Smooth muscle cell (in vitro differentiated cells): ENCODE measurements around the gene KLHL30. TPM values are rescaled to one million over a fixed set of nuclear protein-coding genes. Genes with fewer than 3 reads are reported as not detected.

Source experiments
- DNase-seq: peaks from one replicate; lab custom pipeline; 2025; ENCODE audit not compliant: unreplicated experiment; lab: John Stamatoyannopoulos, UW
- H2AFZ ChIP-seq: fragments of 200-600 bp; sonication (generic); 2 replicates; pipeline ENCODE4 v1.6.0; 2016; ENCODE audit warnings: antibody characterized with exemption, low read depth, mild to moderate bottlenecking
- H3F3A ChIP-seq: fragments of 200-600 bp; sonication (generic); 2 replicates; pipeline ENCODE4 v1.6.0; 2017; ENCODE audit warnings: antibody characterized with exemption, low read depth
- H3K27ac ChIP-seq: fragments of 200-600 bp; sonication (generic); 2 replicates; pipeline ENCODE4 v1.5.1; 2016; ENCODE audit warnings: low read depth, mild to moderate bottlenecking
- H3K27me3 ChIP-seq: fragments of 200-600 bp; sonication (generic); 2 replicates; pipeline ENCODE4 v1.6.1; 2016; ENCODE audit warnings: low read depth, mild to moderate bottlenecking
- H3K36me3 ChIP-seq: fragments of 200-600 bp; sonication (generic); 2 replicates; pipeline ENCODE4 v1.5.1; 2016; ENCODE audit warnings: low read depth
- H3K4me1 ChIP-seq: fragments of 200-600 bp; sonication (generic); 2 replicates; pipeline ENCODE4 v1.5.1; 2016; ENCODE audit warnings: low read depth
- H3K4me2 ChIP-seq: fragments of 200-600 bp; sonication (generic); 2 replicates; pipeline ENCODE4 v1.6.0; 2016; ENCODE audit warnings: mild to moderate bottlenecking
- H3K4me3 ChIP-seq: fragments of 200-600 bp; sonication (generic); 2 replicates; pipeline ENCODE4 v1.5.1; 2016; ENCODE audit warnings: mild to moderate bottlenecking
- H3K79me2 ChIP-seq: fragments of 200-600 bp; sonication (generic); 2 replicates; pipeline ENCODE4 v1.6.0; 2016; ENCODE audit warnings: low read depth, mild to moderate bottlenecking
- H3K9ac ChIP-seq: fragments of 200-600 bp; sonication (generic); 2 replicates; pipeline ENCODE4 v1.6.0; 2016; ENCODE audit warnings: low read depth
- H3K9me3 ChIP-seq: fragments of 200-600 bp; sonication (generic); replicated peaks from 2 replicates; pipeline ENCODE4 v1.5.1; 2016; ENCODE audit warnings: low read depth
- H4K20me1 ChIP-seq: fragments of 200-600 bp; sonication (generic); 2 replicates; pipeline ENCODE4 v1.6.0; 2016; ENCODE audit warnings: low read depth
- WGBS: methylation state at CpG from one replicate; pipeline ENCODE4 v1.1.7; 2016; ENCODE audit warnings: low lambda C conversion rate; 5-methylcytosine and 5-hydroxymethylcytosine counted together
- polyA plus RNA-seq: library from polyadenylated mRNA; unstranded; fragments of >200 nt; fragmentation: Nextera tagmentation; extraction: Ambion mirVana; gene quantifications from 2 replicates; pipeline ENCODE4 v1.2.1, GENCODE V29; 2016
- total RNA-seq: library from RNA; depleted of rRNA; stranded (reverse); fragments of >200 nt; gene quantifications from 2 replicates; pipeline ENCODE4 v1.2.3, GENCODE V29; 2014
- TF ChIP-seq, protein P1 (sequence below): fragments of 200-600 bp; sonication (generic); IDR thresholded peaks from 2 replicates; pipeline ENCODE4 v1.5.1; 2017; ENCODE audit warnings: borderline replicate concordance, mild to moderate bottlenecking, antibody characterized with exemption; ENCODE audit not compliant: insufficient read depth, poor library complexity, severe bottlenecking

KLHL30 gene
- total and polyA plus RNA-seq, 2 experiments from 2014 or later = 0.31 TPM; not detected in 1

DNA sequence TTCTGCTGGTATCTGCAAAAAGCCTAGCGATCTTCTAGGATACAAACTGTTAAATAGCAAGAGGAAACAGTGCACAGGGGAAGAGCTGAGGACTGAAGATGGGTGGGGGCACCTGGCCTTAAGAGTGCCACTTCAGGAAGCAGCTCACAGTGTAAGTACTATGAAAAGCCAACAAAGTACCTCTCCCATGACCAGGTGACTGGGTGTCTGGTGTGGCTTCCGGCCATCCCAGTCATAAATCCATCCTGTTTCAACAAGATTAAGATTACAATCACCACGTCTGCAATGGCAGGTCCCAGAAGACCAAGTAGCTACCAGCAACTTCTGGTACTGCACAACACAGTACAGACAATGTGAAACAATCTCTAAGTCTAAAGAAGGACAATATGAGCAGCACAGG is 36.2 kb downstream of the KLHL30 start:
- TF ChIP-seq, protein P1, sequence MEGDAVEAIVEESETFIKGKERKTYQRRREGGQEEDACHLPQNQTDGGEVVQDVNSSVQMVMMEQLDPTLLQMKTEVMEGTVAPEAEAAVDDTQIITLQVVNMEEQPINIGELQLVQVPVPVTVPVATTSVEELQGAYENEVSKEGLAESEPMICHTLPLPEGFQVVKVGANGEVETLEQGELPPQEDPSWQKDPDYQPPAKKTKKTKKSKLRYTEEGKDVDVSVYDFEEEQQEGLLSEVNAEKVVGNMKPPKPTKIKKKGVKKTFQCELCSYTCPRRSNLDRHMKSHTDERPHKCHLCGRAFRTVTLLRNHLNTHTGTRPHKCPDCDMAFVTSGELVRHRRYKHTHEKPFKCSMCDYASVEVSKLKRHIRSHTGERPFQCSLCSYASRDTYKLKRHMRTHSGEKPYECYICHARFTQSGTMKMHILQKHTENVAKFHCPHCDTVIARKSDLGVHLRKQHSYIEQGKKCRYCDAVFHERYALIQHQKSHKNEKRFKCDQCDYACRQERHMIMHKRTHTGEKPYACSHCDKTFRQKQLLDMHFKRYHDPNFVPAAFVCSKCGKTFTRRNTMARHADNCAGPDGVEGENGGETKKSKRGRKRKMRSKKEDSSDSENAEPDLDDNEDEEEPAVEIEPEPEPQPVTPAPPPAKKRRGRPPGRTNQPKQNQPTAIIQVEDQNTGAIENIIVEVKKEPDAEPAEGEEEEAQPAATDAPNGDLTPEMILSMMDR = no peak

DNA sequence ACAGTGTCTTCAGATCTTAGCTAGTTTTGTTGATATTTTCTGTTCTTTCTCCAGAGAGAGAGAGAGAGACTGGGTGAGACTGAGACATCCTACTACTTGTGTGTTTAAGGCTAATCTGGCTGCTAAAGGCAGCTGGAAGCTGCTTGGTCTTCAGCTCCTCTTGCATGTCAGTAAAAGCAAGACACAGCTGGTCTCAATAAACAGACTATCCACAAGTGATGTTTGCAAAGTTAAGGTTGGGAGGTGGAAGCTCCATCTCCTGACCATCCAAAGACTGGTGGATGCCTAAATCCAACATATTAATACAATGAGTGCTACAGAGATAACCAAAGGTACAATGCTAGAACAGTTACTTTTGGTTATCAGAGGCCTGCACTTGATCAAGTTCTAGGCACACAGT is 38.1 kb downstream of the KLHL30 start:
- Histone ChIP-seq H4K20me1 (peaks cover 4% of the 10 kb centered on the region), H3K9ac (no peak overlapping the region)

More for the DNA sequence above, 36.2 kb downstream of the KLHL30 start:
- Histone ChIP-seq H3K4me1 (no peaks in the 10 kb centered on the region), H3F3A (peaks cover 8% of the 10 kb centered on the region), H3K36me3 (peaks cover 14% of the 10 kb centered on the region), H3K27me3 (no peaks in the 10 kb centered on the region), H3K9ac (no peak overlapping the region), H3K4me3 (no peak overlapping the region), H3K27ac (no peak overlapping the region), H4K20me1 (peaks cover 4% of the 10 kb centered on the region), H3K9me3 (no peaks in the 10 kb centered on the region), H3K79me2 (no peaks in the 10 kb centered on the region), H2AFZ (no peak overlapping the region), H3K4me2 (no peak overlapping the region)
- 81% methylated on average over 3 of the region's 3 CpGs for WGBS
- DNase-seq = no peak

DNA sequence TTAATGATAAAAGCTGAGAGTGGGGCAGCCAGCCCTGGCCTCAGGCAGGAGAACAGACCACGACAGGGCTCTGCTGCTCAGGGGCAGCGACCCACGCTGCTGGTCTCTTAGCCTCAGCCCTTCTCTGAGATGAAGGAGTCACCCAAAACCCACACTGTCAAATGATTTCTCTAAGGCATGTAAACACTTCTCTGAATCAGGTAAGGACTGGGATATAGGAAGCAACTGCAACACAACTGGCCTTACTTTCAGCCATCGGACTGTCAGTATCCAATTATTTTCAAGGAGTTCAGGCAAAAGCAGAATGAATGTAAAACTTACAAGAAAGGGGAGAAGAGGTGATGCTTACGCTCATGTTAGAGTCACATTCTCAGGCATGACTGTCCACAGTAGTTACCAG is 42.1 kb downstream of the KLHL30 start:
- TF ChIP-seq, protein P1 = no peak
- no peaks in the 10 kb centered on the region for H3K79me2 ChIP-seq

More for the DNA sequence above, 38.1 kb downstream of the KLHL30 start:
- Histone ChIP-seq H3K4me2 (no peak overlapping the region), H3F3A (no peaks in the 10 kb centered on the region), H3K27ac (no peak overlapping the region), H3K79me2 (no peaks in the 10 kb centered on the region), H3K4me3 (no peak overlapping the region), H2AFZ (no peak overlapping the region), H3K36me3 (peaks cover 22% of the 10 kb centered on the region), H3K4me1 (no peaks in the 10 kb centered on the region), H3K9me3 (no peaks in the 10 kb centered on the region), H3K27me3 (no peaks in the 10 kb centered on the region)
- TF ChIP-seq, protein P1 = no peak
- DNase-seq = no peak

DNA sequence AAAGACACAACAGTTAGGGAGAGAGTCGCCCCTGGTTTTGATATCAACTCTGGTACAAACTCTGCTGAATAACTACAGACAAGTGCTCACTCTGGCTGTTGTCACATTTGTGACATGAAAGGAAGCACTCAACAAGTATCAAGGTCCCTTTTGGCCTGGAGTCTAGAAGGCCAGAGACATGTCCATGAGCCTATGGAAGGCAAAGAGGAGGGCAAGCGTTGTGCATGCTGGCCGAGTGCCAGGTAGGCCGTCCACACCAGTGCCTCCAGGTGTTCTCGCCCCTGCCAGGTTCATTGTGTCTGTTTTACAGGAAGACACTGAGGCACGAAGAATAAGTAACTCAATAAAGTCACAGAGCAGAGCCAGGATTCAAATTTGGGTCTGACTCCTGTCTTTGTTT is 43.9 kb downstream of the KLHL30 start:
- TF ChIP-seq, protein P1 = no peak
- Histone ChIP-seq H3K9ac (no peak overlapping the region), H4K20me1 (peaks cover 8% of the 10 kb centered on the region), H3K36me3 (peaks cover 35% of the 10 kb centered on the region), H3K27ac (peak overlapping the region; percentile 88), H3K4me2 (no peak overlapping the region), H3K27me3 (no peaks in the 10 kb centered on the region), H3K79me2 (no peaks in the 10 kb centered on the region), H3K4me3 (no peak overlapping the region), H3K9me3 (no peaks in the 10 kb centered on the region), H3F3A (no peaks in the 10 kb centered on the region), H3K4me1 (no peaks in the 10 kb centered on the region), H2AFZ (no peak overlapping the region)
- no peak for DNase-seq
- WGBS = 97% methylated on average over 6 of the region's 6 CpGs

More for the DNA sequence above, 42.1 kb downstream of the KLHL30 start:
- Histone ChIP-seq H3K9me3 (no peaks in the 10 kb centered on the region), H4K20me1 (peaks cover 8% of the 10 kb centered on the region), H3K27me3 (no peaks in the 10 kb centered on the region), H3K4me1 (no peaks in the 10 kb centered on the region), H2AFZ (no peak overlapping the region), H3K4me2 (no peak overlapping the region), H3K36me3 (peaks cover 30% of the 10 kb centered on the region), H3K9ac (no peak overlapping the region), H3K4me3 (no peak overlapping the region), H3F3A (no peaks in the 10 kb centered on the region), H3K27ac (no peak overlapping the region)
- WGBS = 88% methylated on average over 5 of the region's 5 CpGs
- no peak for DNase-seq
